Measurements from ENCODE around the gene NUP210. TPM values are rescaled to one million over a fixed set of nuclear protein-coding genes. Genes with fewer than 3 reads are reported as not detected.

Gene NUP210
- total RNA-seq, 1 donor, result 0.45 TPM

DNA sequence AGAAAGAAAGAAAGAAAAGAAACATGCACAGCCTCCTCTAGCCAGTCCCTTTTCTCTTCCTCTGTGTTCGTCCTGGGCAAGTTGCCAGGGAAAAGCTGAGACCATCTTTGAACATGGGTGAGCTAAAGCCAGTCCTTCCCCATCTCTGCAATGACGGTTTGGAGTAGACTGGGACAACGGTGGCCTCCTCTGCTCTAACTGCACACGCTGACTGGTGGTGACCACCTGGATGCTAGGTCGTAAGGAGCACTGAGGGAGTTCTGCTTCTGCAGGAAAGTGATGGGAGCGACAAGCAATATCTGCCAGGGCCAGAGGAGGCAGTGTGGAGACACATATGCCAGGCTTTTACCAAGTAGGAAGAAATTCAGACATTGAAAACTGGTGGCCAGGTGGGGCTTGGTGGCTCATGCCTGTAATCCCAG, 111.7 kb downstream of the NUP210 start:
- H3K4me3 ChIP-seq (ENCODE audit: low read depth, low read length), result no peak overlapping the region
- peak; percentile 25 for DNase-seq (ENCODE audit: low read depth)
- TF ChIP-seq, protein P1, sequence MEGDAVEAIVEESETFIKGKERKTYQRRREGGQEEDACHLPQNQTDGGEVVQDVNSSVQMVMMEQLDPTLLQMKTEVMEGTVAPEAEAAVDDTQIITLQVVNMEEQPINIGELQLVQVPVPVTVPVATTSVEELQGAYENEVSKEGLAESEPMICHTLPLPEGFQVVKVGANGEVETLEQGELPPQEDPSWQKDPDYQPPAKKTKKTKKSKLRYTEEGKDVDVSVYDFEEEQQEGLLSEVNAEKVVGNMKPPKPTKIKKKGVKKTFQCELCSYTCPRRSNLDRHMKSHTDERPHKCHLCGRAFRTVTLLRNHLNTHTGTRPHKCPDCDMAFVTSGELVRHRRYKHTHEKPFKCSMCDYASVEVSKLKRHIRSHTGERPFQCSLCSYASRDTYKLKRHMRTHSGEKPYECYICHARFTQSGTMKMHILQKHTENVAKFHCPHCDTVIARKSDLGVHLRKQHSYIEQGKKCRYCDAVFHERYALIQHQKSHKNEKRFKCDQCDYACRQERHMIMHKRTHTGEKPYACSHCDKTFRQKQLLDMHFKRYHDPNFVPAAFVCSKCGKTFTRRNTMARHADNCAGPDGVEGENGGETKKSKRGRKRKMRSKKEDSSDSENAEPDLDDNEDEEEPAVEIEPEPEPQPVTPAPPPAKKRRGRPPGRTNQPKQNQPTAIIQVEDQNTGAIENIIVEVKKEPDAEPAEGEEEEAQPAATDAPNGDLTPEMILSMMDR (IDR thresholded peaks at IDR 0.05; ENCODE audit: insufficient read depth, low read length), result peak; percentile 35

GRCh38 chr3:13307041-13307440, 113.1 kb downstream of the NUP210 start:
- DNase-seq (ENCODE audit: low read depth), result no peak
- H3K4me3 ChIP-seq (ENCODE audit: low read depth, low read length), result no peak overlapping the region
- TF ChIP-seq, protein P1 (IDR thresholded peaks at IDR 0.05; ENCODE audit: insufficient read depth, low read length), result no peak

DNA sequence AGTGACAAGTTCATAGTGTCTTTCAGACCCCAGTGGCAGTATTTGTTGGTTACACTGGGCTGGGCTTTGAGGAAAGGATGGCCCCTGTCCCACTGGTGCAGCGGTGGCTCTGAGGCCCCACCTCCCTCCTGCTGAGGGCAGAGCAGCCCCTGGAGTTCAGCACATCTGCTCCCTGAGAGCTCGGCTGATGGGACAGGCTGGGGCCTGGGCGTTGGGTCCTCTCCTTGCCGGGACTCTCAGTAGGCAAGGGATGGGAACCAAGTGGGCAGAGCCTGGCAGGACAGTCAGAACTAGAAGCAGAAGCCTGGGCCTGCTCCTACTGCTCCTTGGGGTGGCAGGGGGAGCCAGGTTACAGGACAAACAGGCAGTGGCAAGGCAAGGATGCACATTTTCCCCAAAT, 114.5 kb downstream of the NUP210 start:
- H3K4me3 ChIP-seq (ENCODE audit: low read depth, low read length), result no peak overlapping the region
- TF ChIP-seq, protein P1 (IDR thresholded peaks at IDR 0.05; ENCODE audit: insufficient read depth, low read length), result no peak
- no peak for DNase-seq (ENCODE audit: low read depth)

DNA sequence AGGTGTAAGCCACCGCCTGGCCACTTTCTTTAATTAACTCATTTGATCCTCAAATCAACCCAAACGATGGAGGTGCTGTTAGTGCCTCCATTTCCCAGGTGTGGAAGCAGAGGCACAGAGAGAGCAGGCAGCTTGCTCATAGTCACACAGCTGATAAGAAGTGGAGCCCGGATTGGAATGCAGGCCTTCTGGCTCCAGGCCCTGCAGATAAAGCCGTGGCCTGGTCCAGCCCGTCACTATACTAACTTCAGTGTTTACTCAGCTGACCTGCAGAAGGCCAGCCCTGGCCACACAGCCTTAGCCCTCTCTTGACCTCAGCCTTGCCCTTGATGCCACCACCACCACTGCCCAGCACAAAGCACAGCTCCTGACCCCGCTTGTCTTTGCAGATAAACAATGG, 116.7 kb downstream of the NUP210 start:
- H3K4me3 ChIP-seq (ENCODE audit: low read depth, low read length), result no peak overlapping the region
- TF ChIP-seq, protein P1 (IDR thresholded peaks at IDR 0.05; ENCODE audit: insufficient read depth, low read length), result no peak
- DNase-seq (ENCODE audit: low read depth), result peak; percentile 20

DNA sequence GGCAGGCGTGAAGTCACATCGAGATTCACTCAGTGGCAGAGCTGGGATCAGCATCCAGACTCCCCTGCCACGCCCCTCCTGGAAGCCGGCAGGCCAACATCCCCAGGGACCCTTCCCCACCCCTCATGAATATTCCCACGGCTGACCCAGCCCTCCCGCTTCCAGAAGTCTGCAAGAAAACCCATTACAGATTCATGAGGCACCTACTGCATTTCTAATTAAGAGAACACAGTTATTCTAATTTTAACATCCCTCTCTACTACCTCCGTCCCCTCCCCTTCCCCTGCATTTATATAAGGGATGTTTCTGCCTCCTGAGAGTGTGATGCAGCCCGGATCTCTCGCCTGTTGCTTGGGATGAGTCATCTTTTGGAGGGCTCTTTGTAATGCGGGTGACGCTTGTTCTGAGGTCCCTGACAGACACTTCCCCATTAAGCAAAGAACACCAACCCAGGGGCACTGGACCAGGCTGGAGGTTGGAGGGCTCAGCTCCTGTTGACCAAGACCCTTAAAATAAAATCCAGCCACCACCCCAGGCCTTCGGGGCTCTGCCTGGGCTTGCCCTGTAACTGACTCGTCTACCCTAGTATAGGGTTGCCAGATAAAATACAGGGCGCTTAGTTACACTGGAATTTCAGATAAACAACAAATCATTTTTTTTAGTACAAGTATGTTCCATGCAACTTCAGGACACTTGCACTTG, 118.7 kb downstream of the NUP210 start:
- DNase-seq (ENCODE audit: low read depth), result peak; percentile 79
- no peak overlapping the region for H3K4me3 ChIP-seq (ENCODE audit: low read depth, low read length)
- TF ChIP-seq, protein P1 (IDR thresholded peaks at IDR 0.05; ENCODE audit: insufficient read depth, low read length), result no peak

- no peak overlapping the region for H3K4me3 ChIP-seq (ENCODE audit: low read depth, low read length)
- TF ChIP-seq, protein P1 (IDR thresholded peaks at IDR 0.05; ENCODE audit: insufficient read depth, low read length), result no peak
- DNase-seq (ENCODE audit: low read depth), result no peak
Measured at GRCh38 chr3:13300546-13301285, 119.4 kb downstream of the NUP210 start.
